Adrenal gland (tissue), 12 donors: ENCODE data around the gene PCNX2. TPM values are rescaled to one million over a fixed set of nuclear protein-coding genes. Genes with fewer than 3 reads are reported as not detected.

ENCODE experiments used
- DNase-seq, 7 donors: peaks; one replicate each; pipeline ENCODE4 v3.0.0-alpha.2; 2019 to 2020
- H3K27ac ChIP-seq, 5 donors: fragments of 200-600 bp; sonication (generic) in 4 of 5; 1 replicate in 3 of 5; 2 replicates in 2 of 5; pipeline versions ENCODE4 v1.5.1 to v1.8.0; 2016 to 2020; ENCODE audit warnings: mild to moderate bottlenecking in 1 of 5
- H3K27me3 ChIP-seq: fragments of 200-600 bp; 2 replicates; pipeline ENCODE4 v1.8.0; 2021
- H3K36me3 ChIP-seq, 2 donors: fragments of 200-600 bp; replicated peaks in 1 of 2; 1 replicate in 1 of 2; 2 replicates in 1 of 2; pipeline versions ENCODE4 v1.5.1 to v1.8.0; 2018 to 2022
- H3K4me1 ChIP-seq, 2 donors: fragments of 200-600 bp; replicated peaks in 1 of 2; 1 replicate in 1 of 2; 2 replicates in 1 of 2; pipeline versions ENCODE4 v1.5.1 to v1.8.0; 2018 to 2021
- H3K4me3 ChIP-seq, 4 donors: fragments of 200-600 bp; sonication (generic) in 3 of 4; one replicate each; pipeline ENCODE4 v1.5.1; 2016 to 2018
- H3K9me3 ChIP-seq, 3 donors: fragments of 200-600 bp; sonication (generic) in 1 of 3; replicated peaks in 1 of 3; 1 replicate in 2 of 3; 2 replicates in 1 of 3; pipeline versions ENCODE4 v1.5.1 to v1.8.0; 2016 to 2021
- POLR2A ChIP-seq, 2 donors: fragments of 450-650 bp; IDR thresholded peaks; one replicate each; pipeline ENCODE4 v1.6.1; 2017; ENCODE audit warnings: antibody characterized with exemption in 2 of 2, mild to moderate bottlenecking in 2 of 2, moderate library complexity in 1 of 2
- WGBS, 4 donors: extraction: QIAGEN DNeasy Blood & Tissue Kit in 2 of 4; methylation state at CpG; one replicate each; pipeline versions ENCODE4 v1.1.5 to v1.1.7; 2013 to 2017; 5-methylcytosine and 5-hydroxymethylcytosine counted together
- intact Hi-C, 2 donors: fragments of 100-400 bp; cut with DNase I; formaldehyde crosslinking; loops; one replicate each; pipeline versions ENCODE4 v1.14.1 to v1.15.0; 2022 to 2023
- polyA plus RNA-seq, 3 donors: library from polyadenylated mRNA; stranded (reverse); fragments of 200-250 nt in 2 of 3; fragments of 350-450 nt in 1 of 3; fragmentation: Illumina TruSeq in 1 of 3; extraction: RNeasy Lipid Tissue Mini Kit (QIAGEN cat#74804) in 1 of 3; gene quantifications; one replicate each; pipeline ENCODE4 v1.2.3, GENCODE V29; 2013 to 2014
- total RNA-seq, 9 donors: library from RNA; depleted of rRNA in 4 of 9; stranded (reverse); fragments of >200 nt in 4 of 9; fragments of 120-200 nt in 1 of 9; fragmentation: NEBNext Ultra II Directional in 1 of 9; extraction: Animal tissue kit (Norgen Biotek cat#: 25700) in 1 of 9; gene quantifications; one replicate each; pipeline versions ENCODE4 v1.1.0 to v1.2.4, GENCODE V29; 2013 to 2023
- TF ChIP-seq, protein P1 (sequence below), 6 experiments: fragments of 450-650 bp in 4 of 6; fragments of 200-600 bp in 2 of 6; sonication (generic) in 1 of 6; IDR thresholded peaks; 1 replicate in 5 of 6; 2 replicates in 1 of 6; pipeline versions ENCODE4 v1.5.1 to v1.8.0; 2016 to 2021; ENCODE audit warnings: antibody characterized with exemption in 6 of 6, mild to moderate bottlenecking in 2 of 6, moderate library complexity in 1 of 6
- donor health status: healthy with polysubstance abuse.
- donor health status: Bipolar disorder and iron deficiency.
- donor health status: DM: yes; HTN: yes; CAD: no.
- donor health status: DM: no; HTN: no; CAD: no.
- donor health status: DM: no; HTN: no; CAD: no.
- donor health status: DM: yes; HTN: yes; CAD: no.

Gene PCNX2
- total and polyA plus RNA-seq, 12 donors: 2.2 to 14.5 (median 5.5) TPM

DNA sequence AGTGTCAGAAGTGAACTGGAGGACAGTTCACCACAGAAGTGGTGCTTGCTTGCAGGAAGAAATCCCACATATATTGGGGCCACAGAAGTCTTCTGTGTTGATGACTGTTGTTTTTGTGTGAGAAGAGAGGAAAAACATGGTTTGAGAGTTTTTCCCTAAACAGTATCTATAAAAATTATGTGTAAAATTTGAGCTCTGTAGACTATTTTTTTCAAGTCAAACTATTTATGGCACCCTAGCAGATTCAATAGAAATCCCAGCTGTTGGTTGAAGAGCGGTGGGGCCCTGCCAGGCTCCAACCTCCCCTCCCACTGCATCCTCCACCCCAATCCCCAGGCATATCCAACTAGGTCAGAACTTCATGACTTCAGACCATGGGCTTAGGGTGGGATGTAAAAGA is 283.5 kb downstream of the PCNX2 start:
- H3K27ac ChIP-seq: no peak overlapping the region
- no peaks in the 10 kb centered on the region for H3K9me3 ChIP-seq
- no peaks in the 10 kb centered on the region for H3K4me1 ChIP-seq
- no peak overlapping the region for H3K4me3 ChIP-seq
- intact Hi-C loops: no loop called here
- no peaks in the 10 kb centered on the region for H3K27me3 ChIP-seq
- H3K36me3 ChIP-seq: no peaks in the 10 kb centered on the region
- TF ChIP-seq, protein P1, sequence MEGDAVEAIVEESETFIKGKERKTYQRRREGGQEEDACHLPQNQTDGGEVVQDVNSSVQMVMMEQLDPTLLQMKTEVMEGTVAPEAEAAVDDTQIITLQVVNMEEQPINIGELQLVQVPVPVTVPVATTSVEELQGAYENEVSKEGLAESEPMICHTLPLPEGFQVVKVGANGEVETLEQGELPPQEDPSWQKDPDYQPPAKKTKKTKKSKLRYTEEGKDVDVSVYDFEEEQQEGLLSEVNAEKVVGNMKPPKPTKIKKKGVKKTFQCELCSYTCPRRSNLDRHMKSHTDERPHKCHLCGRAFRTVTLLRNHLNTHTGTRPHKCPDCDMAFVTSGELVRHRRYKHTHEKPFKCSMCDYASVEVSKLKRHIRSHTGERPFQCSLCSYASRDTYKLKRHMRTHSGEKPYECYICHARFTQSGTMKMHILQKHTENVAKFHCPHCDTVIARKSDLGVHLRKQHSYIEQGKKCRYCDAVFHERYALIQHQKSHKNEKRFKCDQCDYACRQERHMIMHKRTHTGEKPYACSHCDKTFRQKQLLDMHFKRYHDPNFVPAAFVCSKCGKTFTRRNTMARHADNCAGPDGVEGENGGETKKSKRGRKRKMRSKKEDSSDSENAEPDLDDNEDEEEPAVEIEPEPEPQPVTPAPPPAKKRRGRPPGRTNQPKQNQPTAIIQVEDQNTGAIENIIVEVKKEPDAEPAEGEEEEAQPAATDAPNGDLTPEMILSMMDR (IDR thresholded peaks at IDR 0.05): no peak
- TF ChIP-seq POLR2A (IDR thresholded peaks at IDR 0.05): no peak
- 95 to 100% (median 100%) methylated on average over 1 of the region's 1 CpG for WGBS, 4 donors
- DNase-seq: no peak

GRCh38 chr1:233010146-233010545 is 285.4 kb downstream of the PCNX2 start:
- 74 to 93% (median 85%) methylated on average over 3 of the region's 3 CpGs for WGBS, 4 donors
- intact Hi-C loops: no loop called here

GRCh38 chr1:233006541-233006973 is 289.0 kb downstream of the PCNX2 start:
- TF ChIP-seq, protein P1 (IDR thresholded peaks at IDR 0.05): no peak
- TF ChIP-seq POLR2A (IDR thresholded peaks at IDR 0.05): no peak
- Histone ChIP-seq H3K36me3 (no peaks in the 10 kb centered on the region), H3K27me3 (no peaks in the 10 kb centered on the region), H3K9me3 (no peaks in the 10 kb centered on the region), H3K4me1 (no peaks in the 10 kb centered on the region), H3K27ac (no peak overlapping the region), H3K4me3 (no peak overlapping the region)
- intact Hi-C loops: no loop called here
- DNase-seq: no peak
- 94 to 98% (median 96%) methylated on average over 3 of the region's 3 CpGs for WGBS, 4 donors

More at GRCh38 chr1:233010146-233010545, 285.4 kb downstream of the PCNX2 start:
- Histone ChIP-seq H3K27me3 (no peaks in the 10 kb centered on the region), H3K36me3 (no peaks in the 10 kb centered on the region), H3K27ac (no peak overlapping the region), H3K4me1 (no peaks in the 10 kb centered on the region), H3K4me3 (no peak overlapping the region), H3K9me3 (no peaks in the 10 kb centered on the region)
- DNase-seq: no peak
- no peak for TF ChIP-seq POLR2A (IDR thresholded peaks at IDR 0.05)
- TF ChIP-seq, protein P1 (IDR thresholded peaks at IDR 0.05): no peak

DNA sequence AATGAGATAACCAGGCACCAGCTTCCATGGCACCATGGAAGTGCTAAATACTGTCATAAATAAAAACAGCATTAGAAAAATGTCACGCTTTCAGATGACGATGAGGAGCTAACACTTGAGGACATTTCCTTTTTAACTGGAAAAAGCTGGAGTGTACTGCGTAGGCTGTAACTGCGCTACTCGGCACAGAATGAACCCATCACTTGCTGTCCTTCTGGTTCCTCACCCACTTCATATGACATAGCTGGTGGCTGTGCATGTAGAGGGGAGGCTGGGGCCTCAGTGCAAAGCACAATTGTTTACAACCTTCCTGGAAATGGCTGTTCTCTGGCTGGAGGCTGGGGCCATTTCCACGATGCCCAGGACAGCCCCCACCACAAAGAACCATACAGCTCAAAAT is 289.4 kb downstream of the PCNX2 start:
- H3K36me3 ChIP-seq: no peaks in the 10 kb centered on the region
- no peak for DNase-seq
- WGBS, 4 donors: 85 to 93% (median 87%) methylated on average over 5 to 6 of the region's 6 CpGs
- intact Hi-C loops: no loop called here
- TF ChIP-seq, protein P1 (IDR thresholded peaks at IDR 0.05): no peak
- no peak for TF ChIP-seq POLR2A (IDR thresholded peaks at IDR 0.05)
- no peaks in the 10 kb centered on the region for H3K27me3 ChIP-seq
- no peaks in the 10 kb centered on the region for H3K4me1 ChIP-seq
- no peaks in the 10 kb centered on the region for H3K9me3 ChIP-seq
- H3K4me3 ChIP-seq: no peak overlapping the region
- no peak overlapping the region for H3K27ac ChIP-seq
